ENCODE measurements around the gene TMEM132C.

TMEM132C gene

GRCh38 chr12:128509170-128509569 is 242.2 kb downstream of the TMEM132C start:
- DNase-seq = no peak

GRCh38 chr12:128510511-128510910 is 243.5 kb downstream of the TMEM132C start:
- no peak for DNase-seq

- no peak for DNase-seq
Measured at GRCh38 chr12:128513331-128513730, 246.4 kb downstream of the TMEM132C start.

GRCh38 chr12:128513831-128514230 is 246.9 kb downstream of the TMEM132C start:
- no peak for DNase-seq

- DNase-seq = no peak
Measured at GRCh38 chr12:128518644-128519043, 251.7 kb downstream of the TMEM132C start.

GRCh38 chr12:128519426-128519825 is 252.5 kb downstream of the TMEM132C start:
- no peak for DNase-seq

- DNase-seq = no peak
Measured at GRCh38 chr12:128521981-128522380, 255.0 kb downstream of the TMEM132C start.

- no peak for DNase-seq
Measured at GRCh38 chr12:128524439-128524838, 257.5 kb downstream of the TMEM132C start.

- DNase-seq = no peak
Measured at GRCh38 chr12:128531170-128531569, 264.2 kb downstream of the TMEM132C start.

GRCh38 chr12:128534906-128535305 is 267.9 kb downstream of the TMEM132C start:
- DNase-seq = no peak

- DNase-seq = no peak
Measured at GRCh38 chr12:128536810-128537209, 269.8 kb downstream of the TMEM132C start.

- no peak for DNase-seq
Measured at GRCh38 chr12:128537668-128538067, 270.7 kb downstream of the TMEM132C start.

- no peak for DNase-seq
Measured at GRCh38 chr12:128542844-128543243, 275.9 kb downstream of the TMEM132C start.

GRCh38 chr12:128543460-128543859 is 276.5 kb downstream of the TMEM132C start:
- no peak for DNase-seq

- DNase-seq = no peak
Measured at GRCh38 chr12:128543971-128544370, 277.0 kb downstream of the TMEM132C start.

GRCh38 chr12:128548949-128549348 is 282.0 kb downstream of the TMEM132C start:
- no peak for DNase-seq

GRCh38 chr12:128549601-128550218 is 282.7 kb downstream of the TMEM132C start:
- no peak for DNase-seq

- no peak for DNase-seq
Measured at GRCh38 chr12:128551266-128551665, 284.3 kb downstream of the TMEM132C start.

- no peak for DNase-seq
Measured at GRCh38 chr12:128554546-128555304, 287.8 kb downstream of the TMEM132C start.

GRCh38 chr12:128557231-128557630 is 290.3 kb downstream of the TMEM132C start:
- no peak for DNase-seq

GRCh38 chr12:128564956-128565355 is 298.0 kb downstream of the TMEM132C start:
- DNase-seq = no peak

- DNase-seq = no peak
Measured at GRCh38 chr12:128567730-128568129, 300.8 kb downstream of the TMEM132C start.

- DNase-seq = no peak
Measured at GRCh38 chr12:128570191-128571065, 303.5 kb downstream of the TMEM132C start.
